Mesothelial cell of epicardium (in vitro differentiated cells): Measurements from ENCODE around the gene SIAH3. TPM values are rescaled to one million over a fixed set of nuclear protein-coding genes. Genes with fewer than 3 reads are reported as not detected.

Source experiments
- DNase-seq, 2 experiments: peaks; one replicate each; pipeline ENCODE4 v3.0.0; 2021; ENCODE audit warnings: low spot score in 2 of 2; ENCODE audit not compliant: unreplicated experiment in 2 of 2
- H3K27ac Mint-ChIP-seq: 2 replicates; pipeline ENCODE4 v1.8.0; 2021; ENCODE audit warnings: mixed read lengths
- H3K27me3 Mint-ChIP-seq: 2 replicates; pipeline ENCODE4 v1.8.0; 2021; ENCODE audit warnings: low read depth, mixed read lengths
- H3K36me3 Mint-ChIP-seq: 2 replicates; pipeline ENCODE4 v1.8.0; 2021; ENCODE audit warnings: mixed read lengths
- H3K4me1 Mint-ChIP-seq: 2 replicates; pipeline ENCODE4 v1.8.0; 2021; ENCODE audit warnings: mixed read lengths
- H3K4me3 Mint-ChIP-seq: 2 replicates; pipeline ENCODE4 v1.8.0; 2021; ENCODE audit warnings: mild to moderate bottlenecking, moderate library complexity, mixed read lengths
- H3K9me3 Mint-ChIP-seq: 2 replicates; pipeline ENCODE4 v1.8.0; 2021; ENCODE audit warnings: mixed read lengths
- CTCF ChIP-seq: fragments of 200-600 bp; sonication (generic); IDR thresholded peaks from one replicate; pipeline ENCODE4 v1.5.0; 2021; ENCODE audit warnings: antibody characterized with exemption; ENCODE audit not compliant: unreplicated experiment
- total RNA-seq: library from RNA; stranded (reverse); gene quantifications from 3 replicates; pipeline ENCODE4 v1.2.1, GENCODE V29; 2021

SIAH3 gene
- total RNA-seq, 1 donor from 2014 or later, result 0.42 TPM

- H3K4me1 Mint-ChIP-seq, result no peaks in the 10 kb centered on the region
- H3K9me3 Mint-ChIP-seq, result no peaks in the 10 kb centered on the region
- no peak for TF ChIP-seq CTCF
- H3K27me3 Mint-ChIP-seq, result peaks cover 60% of the 10 kb centered on the region
- no peak overlapping the region for H3K27ac Mint-ChIP-seq
- no peaks in the 10 kb centered on the region for H3K36me3 Mint-ChIP-seq
- H3K4me3 Mint-ChIP-seq, result no peak overlapping the region
- no peak for DNase-seq
Measured at GRCh38 chr13:45733361-45733760, 118.2 kb downstream of the SIAH3 start.

- Mint-ChIP-seq H3K4me3 (no peak overlapping the region), H3K27me3 (peaks cover 57% of the 10 kb centered on the region), H3K36me3 (no peaks in the 10 kb centered on the region), H3K27ac (no peak overlapping the region), H3K9me3 (no peaks in the 10 kb centered on the region), H3K4me1 (no peaks in the 10 kb centered on the region)
- no peak for DNase-seq
- TF ChIP-seq CTCF, result no peak
Measured at GRCh38 chr13:45732916-45733315, 118.6 kb downstream of the SIAH3 start.

GRCh38 chr13:45731455-45731854 lies 120.1 kb downstream of the SIAH3 start:
- DNase-seq, result no peak
- no peak for TF ChIP-seq CTCF
- Mint-ChIP-seq H3K4me1 (no peaks in the 10 kb centered on the region), H3K36me3 (no peaks in the 10 kb centered on the region), H3K9me3 (no peaks in the 10 kb centered on the region), H3K27me3 (peaks cover 54% of the 10 kb centered on the region), H3K4me3 (no peak overlapping the region), H3K27ac (no peak overlapping the region)

GRCh38 chr13:45728759-45729158 lies 122.8 kb downstream of the SIAH3 start:
- no peak for DNase-seq
- Mint-ChIP-seq H3K9me3 (no peaks in the 10 kb centered on the region), H3K27ac (no peak overlapping the region), H3K36me3 (no peaks in the 10 kb centered on the region), H3K4me1 (no peaks in the 10 kb centered on the region), H3K27me3 (peaks cover 42% of the 10 kb centered on the region), H3K4me3 (no peak overlapping the region)
- TF ChIP-seq CTCF, result no peak

Other genes with a start within 250 kb of the SIAH3 start
- not detected in 3 replicates for gene ERICH6B, start 236.0 kb downstream of the SIAH3 start, total RNA-seq
- gene CBY2, start 149.4 kb downstream of the SIAH3 start, total RNA-seq, result not detected in 3 replicates
- gene ZC3H13, start 201.0 kb upstream of the SIAH3 start, total RNA-seq, result 60.7 to 63.3 TPM (median 61.3 TPM) in 3 replicates